GM18873 (cell line): ENCODE measurements around the gene AP1G2.
"Not testable (repeated sequence)": the region's sequence is repeated elsewhere in the genome, so short reads cannot be mapped to it uniquely, and the experiment has no call there.

ENCODE experiments used
- ATAC-seq: cut with Tn5 transposase; IDR thresholded peaks from one replicate; pipeline ENCODE4 v1.9.1; 2021; ENCODE audit warnings: mild to moderate bottlenecking, moderate library complexity, moderate number of reproducible peaks; ENCODE audit not compliant: unreplicated experiment, low FRiP score

AP1G2 gene

DNA sequence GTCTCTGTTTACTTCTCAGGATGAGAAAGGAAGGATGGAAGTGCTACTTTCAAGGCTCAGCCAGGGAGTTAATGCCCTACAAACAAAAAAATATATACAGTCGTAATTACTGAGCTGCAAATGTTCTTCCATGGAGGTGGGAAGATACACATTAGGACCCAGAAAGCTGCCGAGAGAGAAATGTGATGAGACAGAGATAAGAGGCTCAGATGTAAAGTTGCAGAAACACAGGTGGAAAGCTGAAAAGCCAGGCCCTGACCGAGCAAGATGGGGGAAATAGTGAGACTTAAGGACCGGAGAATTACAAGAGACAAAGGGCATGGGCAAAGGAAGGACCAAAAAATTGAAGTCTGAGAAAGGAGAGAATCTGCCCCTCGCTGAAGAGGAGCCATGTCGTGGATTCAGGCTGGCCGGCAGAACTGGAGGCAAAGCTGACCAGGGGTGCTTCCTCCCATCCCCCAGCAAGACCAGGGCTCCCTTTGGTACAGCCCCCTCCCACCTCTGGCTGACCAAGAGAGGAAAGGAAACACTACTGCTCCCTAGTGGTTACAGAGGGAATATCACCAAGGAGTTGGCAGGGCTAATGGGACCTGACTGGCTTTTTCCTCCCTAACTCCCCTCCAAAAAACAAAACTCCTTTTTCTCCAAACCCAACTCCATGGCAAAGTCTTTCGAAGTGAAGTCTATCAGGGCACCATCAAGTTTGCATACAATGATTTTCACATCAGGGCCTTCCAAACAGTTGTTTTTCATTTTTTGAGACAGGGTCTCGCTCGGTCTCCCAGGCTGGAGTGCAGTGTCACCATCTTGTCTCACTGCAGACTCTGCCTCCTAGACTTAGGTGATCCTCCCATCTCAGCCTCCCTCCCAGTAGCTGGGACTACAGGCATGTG lies 28.1 kb downstream of the AP1G2 start:
- no peak for ATAC-seq

DNA sequence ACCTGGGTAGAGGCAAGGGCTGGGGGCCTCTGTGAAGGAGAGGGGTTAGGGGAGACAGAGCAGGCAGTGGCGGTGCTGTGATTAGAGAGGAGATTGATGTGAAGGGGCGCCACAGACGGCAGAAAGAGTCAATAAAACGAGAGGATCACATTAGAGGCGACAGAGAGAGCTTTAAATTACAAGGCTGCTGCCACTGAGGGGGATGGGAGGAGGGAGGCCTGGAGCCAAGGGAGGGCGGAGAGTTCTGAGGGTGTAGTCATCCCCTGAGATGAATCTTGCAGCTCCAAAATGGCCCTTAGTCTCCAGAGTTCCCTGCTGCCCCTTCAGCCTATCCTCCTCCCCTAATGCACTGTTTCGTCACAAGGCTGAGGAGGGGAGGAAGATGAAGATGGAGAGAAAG lies 28.8 kb downstream of the AP1G2 start:
- ATAC-seq = no peak

DNA sequence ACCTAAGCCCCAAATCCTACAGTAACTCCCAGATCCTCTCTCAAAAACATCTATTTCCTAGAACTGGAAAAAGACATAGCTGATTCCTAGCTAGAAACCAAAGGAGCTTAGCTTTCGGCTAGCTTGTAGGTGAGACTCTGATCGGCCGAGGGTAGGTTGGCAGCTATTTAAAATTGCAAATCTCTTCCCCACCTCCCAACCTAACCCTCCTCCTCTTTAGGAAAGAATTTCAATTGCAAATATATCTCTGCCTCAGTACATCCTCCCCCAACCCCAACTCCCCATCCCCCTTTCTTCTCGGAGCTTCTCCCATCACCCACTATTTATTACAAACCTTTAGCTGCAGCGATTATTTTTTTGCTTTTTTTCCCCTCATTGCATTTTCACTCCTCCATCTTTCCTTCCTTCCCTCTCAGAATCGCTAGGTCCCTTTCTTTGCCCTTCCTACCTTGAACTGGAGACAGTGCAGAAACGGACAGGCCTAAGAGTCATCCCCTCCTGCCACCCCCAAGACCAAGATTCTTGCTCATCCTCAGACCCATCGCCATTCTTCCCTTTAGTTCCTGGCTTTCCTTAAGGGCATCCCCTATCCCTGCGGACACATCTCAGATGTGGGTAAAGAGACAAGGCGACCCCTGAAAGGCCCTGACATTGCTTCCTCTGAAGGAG lies 29.4 kb downstream of the AP1G2 start:
- no peak for ATAC-seq

DNA sequence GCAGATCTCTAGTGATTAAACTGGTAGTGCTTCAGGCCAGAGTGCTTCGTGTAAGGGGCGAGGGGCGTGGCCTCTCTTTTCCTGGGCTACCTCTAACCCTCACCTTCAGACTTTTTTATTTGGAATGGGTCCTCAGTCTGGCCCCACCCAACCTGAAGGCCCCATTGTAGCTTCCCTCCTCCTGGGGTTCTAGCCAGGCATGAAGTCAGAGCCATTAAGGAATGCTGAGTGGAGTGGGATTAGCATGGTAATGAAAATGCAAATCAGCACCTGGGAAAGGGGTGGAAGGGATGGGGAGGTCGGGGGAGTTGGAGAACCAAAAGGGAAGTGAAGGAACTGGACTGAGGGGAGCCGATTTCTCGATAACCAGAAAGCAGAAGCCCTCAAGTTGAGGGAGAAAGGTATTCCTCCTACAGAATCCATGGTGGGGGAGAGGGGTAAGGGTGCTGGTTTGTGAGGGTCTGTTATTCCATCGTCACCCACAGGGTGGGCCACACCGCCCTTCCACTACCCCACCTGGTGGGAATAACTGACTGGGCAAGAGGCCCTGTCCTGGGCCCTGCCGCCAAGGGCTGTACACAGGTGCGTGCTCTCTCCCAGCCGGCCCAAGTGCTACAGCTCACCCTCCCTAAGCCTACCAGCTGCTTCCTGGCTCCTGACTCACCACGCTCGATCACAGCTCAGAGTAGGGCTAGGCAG lies 30.1 kb downstream of the AP1G2 start:
- no peak for ATAC-seq

DNA sequence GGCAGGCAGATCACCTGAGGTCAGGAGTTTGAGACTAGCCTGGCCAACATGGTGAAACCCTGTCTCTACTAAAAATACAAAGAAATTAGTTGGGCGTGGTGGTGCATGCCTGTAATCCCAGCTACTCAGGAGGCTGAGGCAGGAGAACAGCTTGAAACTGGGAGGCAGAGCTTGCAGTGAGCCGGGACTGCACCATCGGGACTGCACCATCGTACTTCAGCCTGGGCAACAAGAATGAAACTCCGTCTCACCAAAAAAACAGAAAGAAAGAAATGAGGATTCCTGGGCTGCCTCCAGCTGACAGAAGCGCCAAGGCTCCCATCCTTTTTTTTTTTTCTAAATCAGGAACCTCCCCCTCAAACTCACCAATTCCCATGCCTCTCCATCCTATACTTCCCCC lies 30.7 kb downstream of the AP1G2 start:
- ATAC-seq = not testable (repeated sequence)

DNA sequence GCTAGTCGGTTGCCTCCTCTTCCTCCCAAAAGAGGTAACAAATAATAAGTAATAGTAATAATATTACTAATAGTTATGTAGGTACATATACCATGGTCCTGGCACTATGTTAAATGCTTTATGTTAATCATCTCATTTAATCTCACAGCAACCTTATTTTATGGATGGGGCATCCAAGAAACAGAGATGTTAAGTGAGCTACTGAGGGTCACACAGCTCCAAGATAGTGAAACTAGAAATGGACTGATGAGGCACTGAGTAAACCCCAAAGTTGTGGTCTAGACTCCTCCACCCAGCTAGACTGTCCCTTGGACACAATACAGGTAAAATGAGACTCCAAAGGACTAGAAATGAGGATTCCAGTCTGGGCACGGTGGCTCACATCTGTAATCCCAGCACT lies 31.1 kb downstream of the AP1G2 start:
- no peak for ATAC-seq

DNA sequence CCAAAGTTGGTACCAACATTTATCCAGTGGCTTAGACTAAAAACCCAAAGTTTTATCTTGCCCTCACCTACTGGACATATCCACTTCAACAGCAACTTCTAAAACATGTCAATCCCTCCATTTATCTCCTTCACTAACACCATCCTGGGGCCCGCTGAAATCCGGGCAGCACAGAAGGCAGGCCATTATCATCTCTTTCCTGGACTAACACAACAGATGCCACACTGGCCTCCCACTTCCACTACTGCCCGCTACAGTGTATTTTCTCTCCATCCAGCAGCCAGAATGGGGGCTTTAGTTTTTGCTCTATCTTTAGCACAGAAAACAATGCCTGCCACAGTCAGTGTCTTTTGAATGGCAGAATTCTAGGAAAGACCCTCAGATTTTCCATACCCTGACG lies 31.6 kb downstream of the AP1G2 start:
- ATAC-seq = no peak

DNA sequence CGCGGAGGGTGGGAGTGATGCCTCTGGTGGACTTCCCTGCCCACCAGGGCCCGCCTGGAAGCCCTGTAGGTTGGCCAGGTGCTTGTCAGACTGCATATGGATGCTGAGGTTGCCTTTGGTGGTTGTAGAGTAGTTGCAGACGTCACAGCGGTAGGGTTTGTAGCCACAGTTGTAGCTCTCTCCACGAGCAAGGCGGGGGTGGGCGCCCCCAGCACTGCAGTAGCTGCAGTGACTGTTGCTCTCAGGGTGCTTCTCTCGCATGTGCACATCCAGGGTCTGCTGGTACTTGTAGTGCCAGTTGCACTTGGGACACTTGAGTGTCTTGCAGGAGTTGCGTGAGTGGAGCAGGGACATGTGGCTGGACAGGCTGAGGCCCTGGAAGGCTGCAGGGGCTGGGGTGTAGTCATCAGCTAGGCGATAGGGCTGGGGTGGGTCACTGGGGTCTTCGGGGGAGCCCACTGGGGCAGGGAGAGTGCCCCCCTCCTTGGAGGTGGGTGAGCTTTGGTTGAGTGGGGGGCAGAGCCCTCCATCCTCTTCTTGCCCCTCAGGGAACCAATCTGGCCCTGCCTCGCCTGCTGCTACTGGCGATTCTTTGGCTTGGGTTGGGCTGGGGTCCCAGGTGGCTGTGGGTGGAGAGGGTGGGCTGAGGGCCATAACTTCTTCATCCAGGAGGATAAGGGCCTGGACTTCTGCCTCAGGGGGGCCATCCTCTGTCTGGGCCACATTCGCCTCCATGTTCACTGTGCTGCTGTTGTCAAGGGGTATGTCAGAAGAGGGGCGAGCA lies 33.7 kb downstream of the AP1G2 start:
- ATAC-seq = no peak

DNA sequence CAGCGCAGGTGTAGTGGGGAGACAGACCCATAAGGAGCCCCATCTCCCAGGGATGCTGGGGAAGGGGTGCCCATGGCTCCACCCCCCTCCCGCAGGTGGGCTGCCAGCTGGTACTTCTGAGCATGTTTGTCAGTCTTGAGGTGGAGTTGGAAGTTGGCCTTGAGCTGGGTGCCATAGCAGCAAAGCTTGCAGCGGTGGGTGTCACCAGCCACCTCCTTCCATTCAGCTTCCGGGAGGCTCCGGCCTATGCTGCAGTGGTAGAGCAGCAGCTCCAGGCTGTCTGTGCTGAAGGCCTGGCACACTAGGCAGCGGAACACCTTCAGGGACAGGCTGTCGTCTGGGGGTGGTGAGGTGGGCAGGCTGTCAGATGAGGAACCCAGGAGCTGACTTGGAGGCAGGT lies 34.9 kb downstream of the AP1G2 start:
- no peak for ATAC-seq

DNA sequence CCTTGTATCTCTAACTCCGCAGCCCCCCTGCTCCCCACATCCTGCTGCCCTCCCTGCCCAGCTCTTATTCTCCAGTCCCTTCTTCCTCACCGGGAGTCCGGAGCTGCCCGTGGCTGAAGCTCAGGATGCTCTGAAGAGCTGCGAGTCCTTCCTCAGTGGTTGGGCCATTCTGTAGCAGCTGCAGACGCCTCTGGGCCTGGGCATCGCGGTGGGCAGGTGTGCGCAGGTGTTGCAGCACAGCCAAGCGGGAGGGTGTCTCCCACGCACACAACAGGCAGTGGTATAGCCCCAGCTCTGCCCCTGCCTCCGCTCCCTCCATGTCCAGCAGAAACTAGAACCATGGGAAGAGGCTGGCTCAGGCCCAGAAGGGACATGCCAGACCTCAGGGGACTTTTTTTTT lies 36.2 kb downstream of the AP1G2 start:
- ATAC-seq = no peak

DNA sequence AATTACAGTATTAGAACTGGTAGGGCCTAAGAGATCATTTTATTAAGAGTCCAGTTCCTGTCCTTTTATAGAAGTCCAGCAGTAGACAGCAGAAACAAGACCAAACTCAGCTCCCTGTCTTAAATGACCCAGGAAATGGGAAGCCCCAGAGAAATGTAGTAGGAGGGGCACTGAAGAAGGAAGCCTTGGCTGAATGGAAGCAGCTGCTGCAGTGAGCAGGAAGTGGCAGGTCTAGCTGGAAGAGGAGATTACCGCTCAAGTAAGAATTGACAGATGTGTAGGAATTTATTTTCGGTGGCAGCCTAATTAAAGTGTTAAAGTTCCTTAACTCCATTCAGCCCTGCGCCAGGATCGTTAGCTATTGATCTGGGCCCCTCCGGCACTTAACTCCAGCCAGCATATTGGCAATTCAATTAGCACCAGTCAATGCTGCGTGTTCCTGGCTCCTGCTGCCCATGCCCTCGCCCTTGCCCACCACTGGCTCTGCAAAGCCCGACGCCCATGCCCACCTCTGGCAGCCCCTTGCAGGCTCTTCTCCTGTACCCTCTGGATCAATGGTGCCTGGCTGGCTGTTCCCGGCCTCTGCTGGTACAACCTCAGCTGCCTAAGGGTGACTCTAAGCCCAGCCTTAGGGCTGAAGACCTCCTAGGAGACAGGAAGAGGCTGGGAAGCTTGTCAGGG lies 37.1 kb downstream of the AP1G2 start:
- no peak for ATAC-seq

DNA sequence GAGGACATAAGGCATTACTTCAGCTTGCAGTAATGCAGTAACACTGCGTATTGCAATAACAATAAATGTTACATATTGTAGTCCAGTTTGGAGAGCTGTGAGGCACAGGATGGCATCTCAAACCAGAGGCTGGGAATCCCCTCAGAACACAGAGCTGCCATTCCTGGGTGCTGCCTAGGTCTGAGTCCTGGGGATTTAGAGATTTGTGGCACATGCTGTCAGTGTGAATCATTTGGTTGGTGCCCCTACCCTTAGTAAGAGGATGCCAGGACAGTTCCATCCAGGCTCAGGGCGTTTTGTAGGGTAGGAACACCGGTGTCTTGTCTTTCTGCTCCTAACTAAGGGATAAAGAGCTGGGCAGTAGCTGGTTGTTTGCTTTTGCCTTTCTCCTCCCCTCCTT lies 38.6 kb downstream of the AP1G2 start:
- ATAC-seq = no peak

DNA sequence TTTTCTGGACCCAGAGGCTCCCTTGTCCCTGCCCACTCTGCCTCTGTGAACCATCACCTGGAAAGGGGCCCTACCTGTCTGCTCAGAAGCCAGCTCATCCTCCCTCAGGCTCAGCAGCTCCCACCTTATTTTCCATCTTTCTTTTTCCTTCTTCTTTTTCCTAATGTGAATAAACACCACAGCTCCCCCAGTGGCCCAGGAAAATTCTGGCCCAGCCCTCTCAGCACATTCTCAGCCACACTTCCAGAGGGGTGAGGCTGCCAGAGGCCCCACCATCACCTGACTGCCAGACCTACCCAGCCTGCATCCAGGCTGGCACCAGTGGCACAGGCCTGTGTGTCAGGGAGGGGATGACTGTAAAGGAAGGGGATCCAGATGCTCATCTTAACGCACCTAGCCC lies 39.0 kb downstream of the AP1G2 start:
- ATAC-seq = no peak

DNA sequence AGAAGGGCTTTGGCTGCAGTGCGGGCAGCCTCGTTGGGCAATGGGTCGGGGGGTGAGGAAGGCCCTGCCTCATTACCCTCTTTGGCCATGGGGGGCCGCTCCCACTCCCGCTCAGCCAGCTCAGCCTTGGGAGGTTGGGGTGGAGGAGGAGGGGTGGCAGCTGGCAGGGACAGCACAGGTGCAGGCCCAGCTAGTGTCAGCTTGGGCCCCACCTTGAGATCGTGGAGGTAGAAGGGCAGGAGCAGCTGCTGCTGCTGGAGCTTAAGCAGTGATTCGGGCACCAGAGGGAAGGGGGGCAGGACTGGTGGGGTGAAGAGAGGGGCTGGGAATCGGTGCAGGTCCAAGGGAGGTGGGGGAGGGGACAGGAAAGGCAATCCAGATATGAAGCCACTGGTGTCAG lies 42.0 kb downstream of the AP1G2 start:
- no peak for ATAC-seq

DNA sequence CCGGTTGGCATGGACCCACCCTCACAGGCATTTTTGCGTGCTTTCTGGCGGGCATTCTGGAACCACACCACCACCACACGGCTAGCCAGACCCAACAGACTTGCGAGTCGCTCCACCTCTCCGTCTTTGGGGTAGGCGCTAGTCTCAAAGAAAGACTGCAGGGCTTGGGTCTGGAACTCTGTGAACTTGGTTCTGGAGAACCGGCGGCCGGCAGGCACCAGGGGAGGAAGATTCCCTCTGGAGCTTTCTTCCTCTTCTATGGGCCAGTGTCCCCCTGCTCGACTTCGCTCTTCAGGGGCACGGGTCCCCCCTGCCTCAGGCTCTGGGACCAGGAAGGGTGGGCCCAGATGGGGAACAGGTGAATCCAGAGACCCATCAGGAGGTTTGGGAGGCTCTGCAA lies 42.6 kb downstream of the AP1G2 start:
- ATAC-seq = no peak

DNA sequence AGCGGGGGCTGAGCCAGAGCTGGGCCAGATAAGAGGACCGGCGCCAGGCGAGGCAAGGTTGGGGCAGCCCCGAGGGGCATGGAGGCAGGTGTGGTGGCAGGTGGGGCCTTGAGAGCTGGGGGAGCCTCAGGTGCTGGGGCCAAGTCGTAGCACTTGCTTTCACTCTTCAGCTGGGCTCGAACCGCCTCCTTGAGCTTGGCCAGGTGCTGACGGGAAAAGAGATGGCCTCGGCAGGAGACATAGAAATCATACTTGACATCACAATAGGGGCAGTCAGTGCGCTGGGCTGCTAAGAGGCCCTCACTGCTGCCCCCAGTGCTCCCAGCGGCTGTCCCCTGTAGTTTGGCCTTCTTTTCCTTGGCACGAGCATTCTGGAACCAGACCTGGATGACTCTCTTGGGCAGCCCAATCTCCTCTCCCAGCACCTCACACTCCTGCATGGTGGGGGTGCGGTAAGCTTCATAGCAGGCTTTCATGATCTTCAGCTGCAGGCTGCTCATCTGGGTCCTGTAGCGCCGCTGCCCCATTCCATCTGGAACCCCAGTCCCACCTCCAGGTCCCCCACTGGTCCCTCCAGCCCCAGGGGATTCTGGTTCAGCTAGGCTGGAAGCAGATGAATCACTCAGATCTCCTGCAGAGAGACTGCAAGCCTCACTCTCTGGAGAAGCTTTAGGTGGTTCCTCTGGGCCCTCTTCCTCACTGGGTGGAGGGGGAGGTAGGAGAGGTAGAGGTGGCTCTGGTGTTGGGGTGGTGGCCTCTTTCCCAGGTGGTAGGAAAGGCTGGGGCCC lies 44.2 kb downstream of the AP1G2 start:
- ATAC-seq = no peak

DNA sequence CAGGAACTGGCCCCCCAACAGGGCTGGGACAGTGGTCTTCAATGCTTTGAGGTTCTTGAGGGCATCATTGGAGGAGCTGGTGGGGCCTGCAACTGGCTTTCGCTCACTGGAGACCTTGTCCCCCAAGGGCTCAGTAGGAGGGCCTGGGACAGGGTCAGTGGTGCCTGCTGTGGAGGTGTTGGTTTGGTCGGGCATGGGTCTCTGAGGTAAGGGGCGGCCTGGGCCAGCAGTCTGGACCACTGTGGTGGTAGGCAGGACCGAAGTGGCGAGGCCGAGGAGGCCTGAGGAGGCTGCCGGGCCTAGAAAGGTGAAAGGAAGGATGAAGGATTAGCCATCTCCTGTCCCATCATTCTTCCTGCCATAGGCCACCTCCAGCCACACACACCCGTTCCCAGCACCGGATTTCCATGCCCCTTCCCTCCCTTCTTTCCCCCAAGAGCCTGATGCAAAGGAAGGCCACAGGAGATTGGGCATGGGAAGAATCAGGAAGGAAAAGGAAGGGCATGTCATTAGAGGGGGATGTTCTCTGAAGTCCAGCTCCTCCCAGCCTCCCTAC lies 44.9 kb downstream of the AP1G2 start:
- ATAC-seq = no peak

DNA sequence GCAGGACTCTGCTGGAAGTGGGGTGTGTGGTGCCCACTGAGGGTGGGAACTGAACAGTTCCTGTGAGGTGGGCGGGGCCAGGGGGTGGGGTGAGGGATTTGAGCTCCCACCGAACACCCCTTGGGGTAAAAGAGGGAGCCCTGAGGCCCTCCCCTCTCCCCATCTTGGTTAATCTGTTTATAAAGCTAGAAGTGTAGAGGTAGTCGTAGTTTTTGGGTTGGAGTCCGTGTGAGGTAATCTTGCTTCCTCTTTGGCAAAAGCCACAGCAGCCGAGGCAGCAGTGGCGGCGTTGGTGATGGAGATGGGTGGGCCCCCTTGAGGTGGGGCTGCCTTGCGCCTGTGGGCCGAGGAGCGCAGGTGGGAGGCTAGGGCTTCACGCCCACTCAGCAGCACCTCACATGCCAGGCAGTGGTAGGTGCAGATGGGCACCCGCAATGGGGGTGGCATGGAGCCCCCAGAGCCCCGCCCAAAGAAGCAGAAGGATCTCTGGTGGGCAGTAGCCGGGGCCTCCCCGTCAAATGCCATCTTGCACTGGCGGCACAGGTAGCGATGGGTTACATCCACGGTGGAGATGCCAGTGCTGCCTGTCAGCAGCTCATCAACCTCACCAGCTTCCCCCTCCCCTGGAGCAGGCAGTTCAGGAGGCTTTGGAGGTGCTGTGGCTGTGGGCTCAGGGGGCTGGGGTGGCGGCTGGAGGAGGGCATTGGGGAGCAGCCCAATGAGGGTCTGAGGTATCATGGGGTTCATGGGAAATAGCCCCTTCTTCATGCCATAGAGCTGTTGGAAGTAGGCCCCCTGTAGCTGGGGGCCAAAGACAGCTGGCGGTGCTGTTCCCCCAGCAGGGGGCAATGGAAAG lies 45.6 kb downstream of the AP1G2 start:
- ATAC-seq = no peak
